Calu3 (cell line): ENCODE data around the gene PLXNA4. TPM values are rescaled to one million over a fixed set of nuclear protein-coding genes. Genes with fewer than 3 reads are reported as not detected.

Experiments used
- BruUV-seq: library from RNA; stranded (reverse); fragments of 400-500 nt; replicated peaks from 2 replicates; lab custom pipeline; 2021; lab: Mats Ljungman, UMichigan
- CTCF ChIA-PET: fragments of 300-600 bp; sonication (Branson Sonifier 250); formaldehyde crosslinking; loops from one replicate; lab custom pipeline; 2022; ENCODE audit warnings: antibody characterized with exemption; lab: Charles Lee
- DNase-seq: peaks from one replicate; pipeline ENCODE4 v3.0.0; 2022
- H3K27ac Mint-ChIP-seq: one replicate; pipeline ENCODE4 v1.8.0; 2022; ENCODE audit warnings: mixed read lengths; ENCODE audit not compliant: unreplicated experiment
- H3K27me3 Mint-ChIP-seq: one replicate; pipeline ENCODE4 v1.8.0; 2022; ENCODE audit warnings: mixed read lengths; ENCODE audit not compliant: unreplicated experiment
- H3K36me3 Mint-ChIP-seq: one replicate; pipeline ENCODE4 v1.8.0; 2022; ENCODE audit warnings: mild to moderate bottlenecking, moderate library complexity, mixed read lengths; ENCODE audit not compliant: insufficient read depth, unreplicated experiment
- H3K4me1 Mint-ChIP-seq: one replicate; pipeline ENCODE4 v1.8.0; 2022; ENCODE audit warnings: mild to moderate bottlenecking, low read depth, mixed read lengths; ENCODE audit not compliant: unreplicated experiment
- H3K4me3 Mint-ChIP-seq: one replicate; pipeline ENCODE4 v1.8.0; 2022; ENCODE audit warnings: mild to moderate bottlenecking, low read depth, moderate library complexity, mixed read lengths; ENCODE audit not compliant: unreplicated experiment
- H3K9me3 Mint-ChIP-seq: one replicate; pipeline ENCODE4 v1.8.0; 2022; ENCODE audit warnings: low read depth, mixed read lengths; ENCODE audit not compliant: unreplicated experiment
- intact Hi-C: fragments of 100-400 bp; cut with micrococcal nuclease; formaldehyde crosslinking; loops from one replicate; pipeline ENCODE4 v1.10.0; 2022; ENCODE audit not compliant: unreplicated experiment
- total RNA-seq: library from RNA; stranded (reverse); gene quantifications from 2 replicates; pipeline ENCODE4 v1.2.3, GENCODE V29; 2022
- TF ChIP-seq, protein P1 (sequence below): fragments of 200-600 bp; IDR thresholded peaks from one replicate; pipeline ENCODE4 v1.8.0; 2022; ENCODE audit warnings: antibody characterized with exemption; ENCODE audit not compliant: unreplicated experiment

The PLXNA4 gene
- total RNA-seq, 1 experiment from 2014 or later, result not detected

DNA sequence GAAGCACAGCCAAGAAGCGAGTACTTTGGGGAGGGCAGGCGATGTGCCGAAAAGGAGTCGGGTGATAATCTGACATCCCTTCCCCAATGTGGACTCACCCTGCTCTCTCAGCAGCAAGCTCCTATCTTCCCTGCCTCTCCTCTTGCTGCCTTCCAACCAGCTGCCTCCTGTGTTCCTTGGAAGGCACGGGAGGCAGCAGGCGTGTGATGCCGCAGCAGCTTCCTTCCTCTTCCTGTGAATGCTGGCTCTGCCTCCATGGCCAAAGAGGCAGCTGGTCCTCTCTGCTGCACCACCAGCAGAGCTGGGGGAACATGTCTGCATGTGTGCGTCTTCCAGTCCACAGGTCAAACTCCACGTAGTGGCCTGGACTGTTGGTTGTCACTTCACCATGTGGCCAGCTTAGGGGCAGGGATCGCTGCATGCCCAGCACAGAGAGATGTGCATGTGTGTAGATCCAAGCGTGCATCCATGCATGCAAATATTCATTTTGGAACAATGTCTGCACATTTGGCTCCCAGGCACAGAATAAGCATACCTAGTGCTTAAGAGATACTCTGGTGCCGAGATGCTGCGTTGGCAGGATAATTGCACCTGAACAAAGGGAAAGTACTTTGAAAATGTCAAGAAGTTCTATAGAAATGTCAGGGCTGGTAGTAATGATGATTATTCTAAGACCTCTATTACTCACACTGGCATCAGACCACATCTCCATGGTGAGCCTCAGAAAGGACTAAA is 499.8 kb downstream of the PLXNA4 start:
- TF ChIP-seq, protein P1, sequence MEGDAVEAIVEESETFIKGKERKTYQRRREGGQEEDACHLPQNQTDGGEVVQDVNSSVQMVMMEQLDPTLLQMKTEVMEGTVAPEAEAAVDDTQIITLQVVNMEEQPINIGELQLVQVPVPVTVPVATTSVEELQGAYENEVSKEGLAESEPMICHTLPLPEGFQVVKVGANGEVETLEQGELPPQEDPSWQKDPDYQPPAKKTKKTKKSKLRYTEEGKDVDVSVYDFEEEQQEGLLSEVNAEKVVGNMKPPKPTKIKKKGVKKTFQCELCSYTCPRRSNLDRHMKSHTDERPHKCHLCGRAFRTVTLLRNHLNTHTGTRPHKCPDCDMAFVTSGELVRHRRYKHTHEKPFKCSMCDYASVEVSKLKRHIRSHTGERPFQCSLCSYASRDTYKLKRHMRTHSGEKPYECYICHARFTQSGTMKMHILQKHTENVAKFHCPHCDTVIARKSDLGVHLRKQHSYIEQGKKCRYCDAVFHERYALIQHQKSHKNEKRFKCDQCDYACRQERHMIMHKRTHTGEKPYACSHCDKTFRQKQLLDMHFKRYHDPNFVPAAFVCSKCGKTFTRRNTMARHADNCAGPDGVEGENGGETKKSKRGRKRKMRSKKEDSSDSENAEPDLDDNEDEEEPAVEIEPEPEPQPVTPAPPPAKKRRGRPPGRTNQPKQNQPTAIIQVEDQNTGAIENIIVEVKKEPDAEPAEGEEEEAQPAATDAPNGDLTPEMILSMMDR, result no peak
- no peak overlapping the region for H3K4me3 Mint-ChIP-seq
- H3K27ac Mint-ChIP-seq, result no peak overlapping the region
- CTCF ChIA-PET, result no interaction called here
- intact Hi-C loops, result no loop called here
- peaks cover 50% of the 10 kb centered on the region for H3K27me3 Mint-ChIP-seq
- H3K36me3 Mint-ChIP-seq, result no peaks in the 10 kb centered on the region
- no peaks in the 10 kb centered on the region for H3K4me1 Mint-ChIP-seq
- no peak for DNase-seq
- no peaks in the 10 kb centered on the region for H3K9me3 Mint-ChIP-seq
- no TSS peak for BruUV-seq

DNA sequence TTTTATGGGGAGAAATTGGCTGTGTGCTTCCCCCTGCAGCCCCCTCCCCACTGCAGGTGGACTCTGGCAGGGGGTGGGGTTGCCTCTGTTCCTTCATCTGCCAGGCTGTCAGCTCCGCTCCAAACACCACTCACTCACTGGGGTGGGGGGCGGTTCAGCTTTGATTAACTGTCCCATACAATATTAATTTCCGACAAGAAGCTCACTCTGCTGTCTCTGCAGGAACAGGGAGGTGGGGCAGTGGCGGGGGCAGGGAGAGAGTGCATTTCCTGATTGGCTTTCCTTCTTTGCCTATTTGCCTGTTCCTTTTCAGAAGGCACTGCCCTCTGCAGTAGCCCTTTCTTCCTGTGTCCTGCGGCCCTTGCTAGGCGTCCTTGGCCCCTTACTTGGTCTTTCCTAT is 500.8 kb downstream of the PLXNA4 start:
- H3K27ac Mint-ChIP-seq, result no peak overlapping the region
- no TSS peak for BruUV-seq
- TF ChIP-seq, protein P1, result no peak
- no peak overlapping the region for H3K4me3 Mint-ChIP-seq
- H3K27me3 Mint-ChIP-seq, result peaks cover 40% of the 10 kb centered on the region
- H3K4me1 Mint-ChIP-seq, result no peaks in the 10 kb centered on the region
- DNase-seq, result no peak
- intact Hi-C loops, result no loop called here
- CTCF ChIA-PET, result no interaction called here
- H3K9me3 Mint-ChIP-seq, result no peaks in the 10 kb centered on the region
- H3K36me3 Mint-ChIP-seq, result no peaks in the 10 kb centered on the region

DNA sequence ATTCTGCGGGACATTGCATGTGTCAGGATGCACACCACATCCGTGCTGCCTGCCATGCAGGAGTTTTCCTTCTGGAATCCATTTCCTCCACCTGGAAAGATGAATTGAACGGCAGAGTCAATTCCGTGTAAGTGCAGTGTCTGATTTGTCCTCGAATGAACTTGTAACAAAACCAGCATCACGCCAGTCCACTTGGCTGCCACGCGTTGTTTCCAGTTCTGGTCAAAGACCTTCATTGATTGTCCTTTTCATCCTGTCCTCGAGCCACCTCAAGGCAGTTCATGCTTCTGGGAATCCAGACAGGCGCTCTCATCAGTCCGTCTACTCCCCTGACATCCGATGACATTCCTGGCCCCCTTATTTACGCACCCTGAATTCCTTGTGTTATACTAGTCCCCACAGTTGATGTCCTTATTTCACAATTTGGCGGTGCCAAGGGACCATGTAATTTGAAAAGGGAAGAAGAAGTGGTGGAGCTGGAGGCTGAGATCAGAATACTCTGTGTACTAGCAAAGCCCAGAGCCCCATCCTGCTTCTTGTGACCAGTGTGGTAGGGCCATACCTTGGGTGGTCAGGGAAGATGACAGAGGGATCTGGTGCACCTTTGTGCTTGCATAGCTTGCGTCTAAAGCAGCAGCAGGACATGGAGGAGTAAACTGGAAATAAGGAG is 502.2 kb downstream of the PLXNA4 start:
- intact Hi-C loops, result no loop called here
- BruUV-seq, result no TSS peak
- no peaks in the 10 kb centered on the region for H3K36me3 Mint-ChIP-seq
- TF ChIP-seq, protein P1, result no peak
- H3K9me3 Mint-ChIP-seq, result no peaks in the 10 kb centered on the region
- no peak overlapping the region for H3K27ac Mint-ChIP-seq
- CTCF ChIA-PET, result no interaction called here
- H3K4me3 Mint-ChIP-seq, result no peak overlapping the region
- peaks cover 34% of the 10 kb centered on the region for H3K27me3 Mint-ChIP-seq
- DNase-seq, result no peak
- H3K4me1 Mint-ChIP-seq, result no peaks in the 10 kb centered on the region
